IgD-negative memory B cell (primary cell): ENCODE data around the gene RALGAPB. TPM values are rescaled to one million over a fixed set of nuclear protein-coding genes. Genes with fewer than 3 reads are reported as not detected.
"Not testable (repeated sequence)": the region's sequence is repeated elsewhere in the genome, so short reads cannot be mapped to it uniquely, and the experiment has no call there.

ENCODE experiments used
- H3K27ac Mint-ChIP-seq, 3 donors: one replicate each; pipeline ENCODE4 v1.8.0; 2020 to 2022; ENCODE audit warnings: mild to moderate bottlenecking in 3 of 3, mixed read lengths in 3 of 3, moderate library complexity in 1 of 3
- H3K27me3 Mint-ChIP-seq: one replicate; pipeline ENCODE4 v1.8.0; 2021; ENCODE audit warnings: mixed read lengths
- H3K36me3 Mint-ChIP-seq: one replicate; pipeline ENCODE4 v1.8.0; 2020; ENCODE audit warnings: mild to moderate bottlenecking, mixed read lengths
- H3K4me1 Mint-ChIP-seq, 3 donors: one replicate each; pipeline ENCODE4 v1.8.0; 2020 to 2022; ENCODE audit warnings: mixed read lengths in 3 of 3, mild to moderate bottlenecking in 1 of 3
- H3K4me3 Mint-ChIP-seq, 4 donors: one replicate each; pipeline ENCODE4 v1.8.0; 2020 to 2022; ENCODE audit warnings: mild to moderate bottlenecking in 4 of 4, mixed read lengths in 4 of 4, moderate library complexity in 3 of 4
- H3K9me3 Mint-ChIP-seq, 3 donors: one replicate each; pipeline ENCODE4 v1.8.0; 2020 to 2021; ENCODE audit warnings: mixed read lengths in 3 of 3, mild to moderate bottlenecking in 1 of 3
- polyA plus RNA-seq: library from polyadenylated mRNA; unstranded; fragments of 300-500 nt; fragmentation: Illumina TruSeq; gene quantifications from one replicate; pipeline ENCODE4 v1.2.3, GENCODE V29; 2021

RALGAPB gene
- polyA plus RNA-seq, 1 donor from 2014 or later, result 13.0 TPM

DNA sequence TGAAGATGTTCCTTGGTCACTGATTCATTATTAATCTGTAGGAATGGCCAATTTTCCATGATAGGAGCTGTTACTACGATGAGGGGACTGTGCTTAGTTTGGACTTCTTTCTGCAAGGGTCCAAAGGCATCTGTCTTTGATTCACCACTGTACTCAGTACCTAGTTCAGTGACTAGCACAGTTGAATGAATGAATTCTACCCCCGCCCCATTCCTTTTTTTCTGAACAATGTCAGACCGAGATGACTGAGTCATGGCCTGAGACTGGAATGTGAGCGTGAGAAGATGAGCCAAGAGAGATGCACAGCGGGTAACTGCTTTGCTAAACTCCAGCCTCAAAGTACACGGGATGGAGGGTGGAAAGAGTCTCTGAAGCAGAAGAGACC lies 37.1 kb upstream of the RALGAPB start:
- Mint-ChIP-seq H3K27ac (peak overlapping the region; percentile 96 to 99 (median 98)), H3K27me3 (peaks cover 3% of the 10 kb centered on the region), H3K4me1 (peaks cover 2 to 18% (median 17%) of the 10 kb centered on the region in 3 donors), H3K36me3 (peaks cover 2% of the 10 kb centered on the region), H3K4me3 (peak overlapping the region; percentile 92 to 100 (median 96)), H3K9me3 (no peaks in the 10 kb centered on the region)

DNA sequence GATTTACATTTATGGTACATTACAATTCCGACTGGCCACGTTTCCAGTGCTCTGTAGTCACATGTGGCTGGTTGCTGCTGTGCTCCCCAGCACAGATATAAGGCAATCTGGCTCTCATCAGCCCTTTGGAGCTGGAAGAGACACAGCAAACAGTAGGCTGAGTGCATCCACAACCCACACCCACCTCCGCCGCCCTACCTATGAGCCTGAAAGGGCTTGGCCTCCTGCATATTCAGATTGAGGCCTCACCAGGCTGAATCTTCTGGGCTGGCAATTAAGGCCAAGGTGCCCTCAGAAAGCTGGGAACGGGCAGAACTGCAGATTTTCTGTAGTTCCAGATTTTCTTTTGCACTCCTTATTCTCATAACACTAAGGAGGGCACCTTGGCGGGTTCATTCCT lies 34.8 kb upstream of the RALGAPB start:
- H3K4me3 Mint-ChIP-seq, result no peak overlapping the region
- H3K36me3 Mint-ChIP-seq, result no peaks in the 10 kb centered on the region
- peaks cover 2 to 17% (median 12%) of the 10 kb centered on the region in 3 donors for H3K4me1 Mint-ChIP-seq
- H3K27me3 Mint-ChIP-seq, result peaks cover 10% of the 10 kb centered on the region
- no peak overlapping the region for H3K27ac Mint-ChIP-seq
- no peaks in the 10 kb centered on the region for H3K9me3 Mint-ChIP-seq

- not testable (repeated sequence) for H3K27me3 Mint-ChIP-seq, H3K36me3 Mint-ChIP-seq, H3K27ac Mint-ChIP-seq, H3K9me3 Mint-ChIP-seq, H3K4me3 Mint-ChIP-seq, H3K4me1 Mint-ChIP-seq
These were observed 31.5 kb upstream of the RALGAPB start for GRCh38 chr20:38441110-38441509.

DNA sequence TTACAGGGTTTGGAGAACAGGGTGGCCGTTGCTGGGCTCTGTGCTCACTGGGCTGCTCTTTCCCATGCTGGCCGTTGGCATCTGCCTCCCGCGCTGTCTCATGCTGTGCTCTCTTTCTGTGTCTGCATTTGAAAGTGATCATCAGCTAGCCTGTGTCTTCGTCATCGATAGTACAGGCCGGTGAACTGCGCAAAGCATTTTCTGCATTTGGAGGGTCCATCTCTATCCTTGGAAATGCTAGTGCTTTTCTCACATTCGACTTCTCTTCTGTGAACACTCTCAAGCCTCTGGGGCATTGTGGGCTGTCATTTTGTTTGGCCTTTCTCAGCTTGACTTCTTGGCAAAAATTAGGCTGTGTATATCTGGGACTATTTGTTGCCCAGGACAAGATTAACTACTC lies 30.7 kb upstream of the RALGAPB start:
- Mint-ChIP-seq H3K36me3 (no peaks in the 10 kb centered on the region), H3K27ac (no peak overlapping the region), H3K4me1 (peaks cover 5% of the 10 kb centered on the region in 3 donors), H3K9me3 (peaks cover 0 to 1% (median 0%) of the 10 kb centered on the region in 3 donors), H3K4me3 (no peak overlapping the region), H3K27me3 (peaks cover 10% of the 10 kb centered on the region)

- Mint-ChIP-seq H3K27ac (peak overlapping the region in 1 of 3 donors; percentile 49), H3K27me3 (peaks cover 7% of the 10 kb centered on the region), H3K4me1 (peaks cover 13 to 20% (median 19%) of the 10 kb centered on the region in 3 donors), H3K9me3 (peaks cover 0 to 1% (median 0%) of the 10 kb centered on the region in 3 donors), H3K36me3 (peaks cover 5% of the 10 kb centered on the region), H3K4me3 (peak overlapping the region in 1 of 4 donors; percentile 81)
These were observed 27.3 kb upstream of the RALGAPB start for GRCh38 chr20:38445381-38445796.

- peaks cover 9% of the 10 kb centered on the region for H3K36me3 Mint-ChIP-seq
- peaks cover 0 to 1% (median 0%) of the 10 kb centered on the region in 3 donors for H3K9me3 Mint-ChIP-seq
- H3K27me3 Mint-ChIP-seq, result peaks cover 4% of the 10 kb centered on the region
- peak overlapping the region; percentile 44 to 96 (median 67) for H3K27ac Mint-ChIP-seq
- peaks cover 13 to 20% (median 19%) of the 10 kb centered on the region in 3 donors for H3K4me1 Mint-ChIP-seq
- peak overlapping the region; percentile 81 to 93 (median 87) for H3K4me3 Mint-ChIP-seq
These were observed 26.7 kb upstream of the RALGAPB start for GRCh38 chr20:38445901-38446425.

- Mint-ChIP-seq H3K36me3 (peaks cover 9% of the 10 kb centered on the region), H3K27ac (peak overlapping the region; percentile 69 to 96 (median 76)), H3K9me3 (peaks cover 0 to 1% (median 0%) of the 10 kb centered on the region in 3 donors), H3K4me1 (peaks cover 13 to 20% (median 19%) of the 10 kb centered on the region in 3 donors), H3K4me3 (peak overlapping the region; percentile 81 to 93 (median 87)), H3K27me3 (peaks cover 2% of the 10 kb centered on the region)
These were observed 26.0 kb upstream of the RALGAPB start for GRCh38 chr20:38446441-38447209.

DNA sequence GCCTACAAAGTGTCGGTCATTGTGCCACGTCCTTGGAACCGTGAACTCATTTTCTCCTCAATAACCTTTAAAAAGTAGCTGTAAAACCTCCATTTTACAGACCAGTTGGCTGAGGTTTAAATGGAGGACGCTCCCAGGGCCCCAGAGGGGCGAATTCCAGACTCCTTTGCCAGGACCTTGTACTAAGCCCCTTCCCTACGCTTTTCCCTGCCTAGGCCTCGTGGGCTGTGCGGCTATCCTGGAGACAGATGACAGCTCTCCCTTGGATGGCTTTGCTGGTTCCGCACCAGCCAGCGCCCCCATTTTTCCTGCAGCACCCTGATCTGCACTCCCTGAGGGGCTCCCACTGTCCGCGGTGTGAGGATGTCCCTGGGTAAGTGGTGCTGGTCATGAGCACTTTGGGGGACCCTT lies 25.4 kb upstream of the RALGAPB start:
- peaks cover 13 to 20% (median 19%) of the 10 kb centered on the region in 3 donors for H3K4me1 Mint-ChIP-seq
- H3K9me3 Mint-ChIP-seq, result peaks cover 0 to 1% (median 0%) of the 10 kb centered on the region in 3 donors
- H3K36me3 Mint-ChIP-seq, result peaks cover 9% of the 10 kb centered on the region
- peak overlapping the region; percentile 81 to 93 (median 87) for H3K4me3 Mint-ChIP-seq
- peak overlapping the region; percentile 69 to 76 (median 71) for H3K27ac Mint-ChIP-seq
- H3K27me3 Mint-ChIP-seq, result no peaks in the 10 kb centered on the region

GRCh38 chr20:38447931-38448675 lies 24.5 kb upstream of the RALGAPB start:
- Mint-ChIP-seq H3K27ac (peak overlapping the region; percentile 40 to 76 (median 69)), H3K36me3 (peaks cover 9% of the 10 kb centered on the region), H3K4me1 (peaks cover 13 to 22% (median 19%) of the 10 kb centered on the region in 3 donors), H3K27me3 (no peaks in the 10 kb centered on the region), H3K9me3 (peaks cover 0 to 1% (median 0%) of the 10 kb centered on the region in 3 donors), H3K4me3 (peak overlapping the region; percentile 81 to 92 (median 87))

DNA sequence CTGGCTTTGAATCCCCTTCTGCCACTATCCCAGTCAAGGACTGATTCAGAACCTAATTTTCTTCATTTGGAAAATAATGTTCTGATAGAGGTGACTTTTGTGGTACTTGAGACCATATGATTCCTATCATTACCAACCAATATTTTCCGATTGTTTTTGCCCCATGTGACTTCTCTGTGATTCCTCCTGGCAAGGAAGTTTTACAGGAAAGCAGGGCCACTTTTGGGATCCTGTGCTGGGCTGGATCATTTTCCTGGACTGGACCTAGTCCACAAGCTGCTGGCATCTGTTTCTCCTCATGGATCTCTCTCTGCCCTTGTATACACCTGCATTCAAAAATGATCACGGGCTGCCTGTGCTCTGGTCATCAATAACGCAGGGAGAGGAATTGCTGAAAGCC lies 23.6 kb upstream of the RALGAPB start:
- H3K27ac Mint-ChIP-seq, result no peak overlapping the region
- peaks cover 0 to 1% (median 0%) of the 10 kb centered on the region in 3 donors for H3K9me3 Mint-ChIP-seq
- peaks cover 13 to 24% (median 21%) of the 10 kb centered on the region in 3 donors for H3K4me1 Mint-ChIP-seq
- H3K4me3 Mint-ChIP-seq, result peak overlapping the region in 3 of 4 donors; percentile 54 to 81 (median 59)
- H3K27me3 Mint-ChIP-seq, result no peaks in the 10 kb centered on the region
- peaks cover 9% of the 10 kb centered on the region for H3K36me3 Mint-ChIP-seq

GRCh38 chr20:38450412-38450975 lies 22.1 kb upstream of the RALGAPB start:
- Mint-ChIP-seq H3K36me3 (peaks cover 9% of the 10 kb centered on the region), H3K4me3 (peak overlapping the region in 1 of 4 donors; percentile 31), H3K4me1 (peaks cover 13 to 24% (median 23%) of the 10 kb centered on the region in 3 donors), H3K27me3 (no peaks in the 10 kb centered on the region), H3K27ac (no peak overlapping the region), H3K9me3 (peaks cover 0 to 1% (median 0%) of the 10 kb centered on the region in 3 donors)

GRCh38 chr20:38452880-38453624 lies 19.6 kb upstream of the RALGAPB start:
- Mint-ChIP-seq H3K9me3 (no peaks in the 10 kb centered on the region), H3K27ac (no peak overlapping the region), H3K27me3 (no peaks in the 10 kb centered on the region), H3K36me3 (peaks cover 9% of the 10 kb centered on the region), H3K4me3 (peak overlapping the region in 2 of 4 donors; percentile 5 to 24), H3K4me1 (peaks cover 5 to 12% (median 11%) of the 10 kb centered on the region in 3 donors)

DNA sequence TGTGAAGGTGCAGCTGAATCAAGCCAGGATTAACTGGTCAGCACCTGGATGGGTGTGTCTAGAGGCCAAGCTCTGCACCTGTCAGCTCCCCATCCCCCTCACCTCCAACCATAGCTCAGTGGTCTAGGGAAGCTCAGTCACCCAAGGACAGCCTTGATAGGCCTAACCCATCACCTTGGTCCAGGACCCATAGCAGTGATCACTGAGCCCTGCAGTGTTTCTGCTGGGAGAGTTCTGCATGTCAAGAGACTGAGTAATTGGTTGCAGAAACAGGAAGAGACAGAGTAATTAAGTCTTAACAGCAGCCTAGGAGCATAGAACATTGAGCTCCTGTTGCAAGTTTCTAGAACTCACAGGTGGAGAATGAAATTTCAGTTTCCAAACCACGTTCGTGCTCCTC lies 18.7 kb upstream of the RALGAPB start:
- Mint-ChIP-seq H3K9me3 (no peaks in the 10 kb centered on the region), H3K4me3 (no peak overlapping the region), H3K27me3 (no peaks in the 10 kb centered on the region), H3K4me1 (peaks cover 0 to 7% (median 6%) of the 10 kb centered on the region in 3 donors), H3K36me3 (peaks cover 6% of the 10 kb centered on the region), H3K27ac (peak overlapping the region in 1 of 3 donors; percentile 41)
